DMS53 (cell line): ENCODE measurements around the gene KCNJ5.

ENCODE experiments used
- DNase-seq: peaks from one replicate; lab custom pipeline; 2025; lab: John Stamatoyannopoulos, UW

KCNJ5 gene

GRCh38 chr11:128957202-128957482, 66.0 kb downstream of the KCNJ5 start:
- no peak for DNase-seq

GRCh38 chr11:128961645-128962044, 70.5 kb downstream of the KCNJ5 start:
- DNase-seq: no peak

GRCh38 chr11:128962896-128963295, 71.7 kb downstream of the KCNJ5 start:
- no peak for DNase-seq

- DNase-seq: no peak
Measured at GRCh38 chr11:128963744-128964325, 72.7 kb downstream of the KCNJ5 start.

GRCh38 chr11:128964463-128964930, 73.3 kb downstream of the KCNJ5 start:
- no peak for DNase-seq

GRCh38 chr11:128965485-128965884, 74.3 kb downstream of the KCNJ5 start:
- no peak for DNase-seq

- no peak for DNase-seq
Measured at GRCh38 chr11:128967578-128967977, 76.4 kb downstream of the KCNJ5 start.

- no peak for DNase-seq
Measured at GRCh38 chr11:128968916-128969315, 77.8 kb downstream of the KCNJ5 start.
